SKM-1 (cell line): ENCODE results near the gene ENTREP3.

Experiments used
- DNase-seq: peaks from one replicate; lab custom pipeline; 2025; ENCODE audit not compliant: unreplicated experiment; lab: John Stamatoyannopoulos, UW

Gene ENTREP3

DNA sequence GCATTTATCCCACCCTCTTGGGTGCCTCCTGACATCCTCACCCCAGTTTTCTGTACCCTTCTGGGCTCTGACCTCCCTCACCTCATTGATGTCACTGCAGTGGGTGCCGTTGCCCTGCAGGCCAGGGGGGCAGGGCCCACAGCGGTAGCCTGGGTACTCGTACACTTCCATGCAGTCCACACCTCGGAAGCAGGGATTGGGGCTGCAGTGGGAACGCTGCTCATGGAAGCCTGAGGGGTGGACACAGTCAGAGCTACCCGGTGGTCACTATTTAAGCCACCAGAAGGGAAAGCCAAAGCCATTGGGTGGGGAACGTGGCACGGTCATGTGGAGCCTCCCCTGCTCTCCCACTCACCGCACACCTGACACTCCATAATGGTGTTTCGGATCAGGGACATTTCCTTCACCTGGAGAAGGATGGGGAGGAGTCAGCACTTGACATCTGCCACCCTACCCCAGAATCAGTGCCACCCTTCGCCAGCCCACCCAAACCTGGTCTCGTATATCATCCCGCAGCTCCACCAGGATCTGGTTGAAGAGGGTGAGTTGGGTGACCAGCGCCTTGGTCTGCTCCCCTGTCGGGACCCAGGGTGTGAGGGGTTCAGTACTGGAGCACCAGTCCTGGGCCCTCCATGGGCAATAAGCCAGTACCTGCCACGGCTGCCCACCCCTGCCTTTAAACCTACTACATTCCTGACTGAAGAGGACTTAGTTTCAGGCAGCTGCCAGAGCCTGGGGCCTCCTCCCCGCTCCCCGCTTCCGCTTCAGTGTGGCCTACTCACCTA, 52.4 kb downstream of the ENTREP3 start:
- DNase-seq, result no peak

DNA sequence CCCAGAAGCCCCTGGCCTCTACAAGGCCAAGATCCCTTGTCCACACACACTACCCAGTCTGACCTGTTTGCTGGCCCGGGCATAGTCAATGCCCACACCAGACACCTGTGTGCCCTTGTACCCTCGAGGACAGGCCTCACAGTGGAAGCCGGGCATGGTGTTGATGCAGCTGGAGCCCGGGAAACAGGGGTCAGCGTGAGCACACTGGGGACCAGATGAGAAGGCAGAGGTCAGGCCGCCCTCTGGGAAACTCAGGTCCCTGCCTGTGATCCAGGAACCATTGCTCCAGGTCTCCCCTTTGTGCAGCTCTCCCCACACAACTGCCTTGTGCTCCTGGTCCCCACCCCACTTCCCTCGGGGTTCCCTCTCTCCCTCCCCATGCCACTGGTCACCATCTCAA, 53.1 kb downstream of the ENTREP3 start:
- DNase-seq, result no peak

DNA sequence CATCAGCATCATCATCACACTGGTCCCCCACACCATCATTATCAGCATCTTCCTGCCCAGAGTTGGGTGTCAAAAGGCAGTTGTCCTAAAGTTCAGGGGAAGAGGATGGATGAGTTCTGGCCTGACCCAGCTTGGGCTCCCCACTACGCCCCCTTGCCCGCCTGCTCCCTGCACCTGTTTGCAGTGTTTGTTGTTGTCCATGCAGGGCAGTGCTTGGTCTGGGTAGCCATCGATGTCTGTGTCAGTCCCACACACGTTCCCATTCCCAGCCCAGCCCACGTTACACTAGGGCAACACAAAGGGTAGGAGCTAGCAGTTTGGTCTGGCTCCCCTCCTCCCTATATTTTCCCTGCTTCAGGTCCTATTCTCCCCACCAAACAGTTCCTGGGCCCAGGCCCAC, 54.4 kb downstream of the ENTREP3 start:
- DNase-seq, result no peak

DNA sequence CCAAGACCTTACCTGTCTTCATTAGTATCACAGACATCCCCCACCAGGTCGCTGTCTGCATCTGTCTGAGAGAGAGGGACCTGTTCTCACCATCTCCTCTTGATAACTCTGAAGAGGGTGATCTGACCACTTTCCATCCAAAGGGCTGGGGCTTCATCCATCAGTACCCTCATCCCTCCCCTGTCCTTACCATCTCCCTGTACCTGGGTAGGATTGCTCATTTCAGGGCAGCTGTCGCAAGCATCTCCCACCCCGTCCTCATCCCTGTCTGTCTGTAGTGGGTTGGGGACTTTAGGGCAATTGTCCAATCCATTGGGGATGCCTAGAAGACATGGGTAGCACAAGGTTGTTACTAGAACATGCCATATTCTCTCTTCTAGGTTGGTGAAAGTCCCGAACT, 55.5 kb downstream of the ENTREP3 start:
- DNase-seq, result no peak

DNA sequence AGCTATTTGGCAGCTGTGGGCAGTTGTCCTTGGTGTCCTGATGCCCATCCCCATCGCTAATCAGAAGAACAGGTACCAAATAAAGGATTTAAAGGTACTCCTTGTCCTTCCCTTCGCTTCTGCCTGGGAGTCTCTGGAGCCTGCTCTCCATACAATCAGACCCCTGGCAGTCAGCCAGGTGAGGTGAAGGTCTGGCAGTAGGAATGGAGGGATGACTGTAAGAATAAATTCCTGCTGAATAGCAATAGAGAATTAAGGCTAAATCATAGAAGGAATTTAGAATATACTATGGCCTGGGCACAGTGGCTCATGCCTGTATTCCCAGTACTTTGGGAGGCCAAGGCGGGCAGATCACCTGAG, 56.8 kb downstream of the ENTREP3 start:
- DNase-seq, result no peak

DNA sequence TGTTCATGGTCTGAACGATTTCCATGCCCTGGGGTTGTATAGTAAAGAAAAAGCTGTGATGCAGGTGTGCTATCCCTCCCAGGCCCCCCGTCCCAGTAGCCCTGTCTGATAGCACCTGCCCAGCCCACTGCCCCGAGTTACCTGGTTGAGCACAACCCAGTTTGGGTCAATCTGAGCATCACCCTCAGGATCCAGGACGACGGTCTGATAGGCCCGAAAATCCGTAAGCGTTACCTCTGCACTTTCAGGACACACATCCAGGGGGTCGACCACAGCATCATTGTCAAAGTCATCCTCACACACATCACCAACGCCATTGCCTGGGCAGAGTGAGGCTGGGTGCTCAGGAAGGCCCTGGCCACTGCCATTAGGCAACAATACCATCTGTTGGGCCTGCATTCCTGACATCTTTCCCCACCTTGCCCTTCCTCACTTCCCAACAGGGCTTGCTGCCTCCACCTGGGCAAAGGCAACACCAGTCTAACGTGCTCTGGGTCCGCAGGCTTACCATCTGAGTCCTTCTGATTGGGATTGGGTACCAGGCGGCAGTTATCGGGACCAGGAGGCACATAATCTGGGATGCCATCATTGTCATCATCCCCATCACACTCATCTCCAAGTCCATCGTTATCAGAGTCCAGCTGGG, 57.3 kb downstream of the ENTREP3 start:
- DNase-seq, result no peak
